ENCODE data around the gene CHST8.

CHST8 gene

GRCh38 chr19:33675501-33676124, 53.9 kb downstream of the CHST8 start:
- no peak for TF ChIP-seq CTCF (IDR thresholded peaks at IDR 0.05; ENCODE audit: low read depth, low read length)
- Histone ChIP-seq H3K27me3 (no peaks in the 10 kb centered on the region), H3K9me3 (no peaks in the 10 kb centered on the region), H3K4me1 (peaks cover 22% of the 10 kb centered on the region), H3K4me3 (ENCODE audit: low read depth, low read length) (no peak overlapping the region), H3K36me3 (no peaks in the 10 kb centered on the region)
- no peak for DNase-seq

GRCh38 chr19:33676999-33677665, 55.4 kb downstream of the CHST8 start:
- Histone ChIP-seq H3K9me3 (no peaks in the 10 kb centered on the region), H3K27me3 (no peaks in the 10 kb centered on the region), H3K4me3 (ENCODE audit: low read depth, low read length) (no peak overlapping the region), H3K4me1 (peaks cover 22% of the 10 kb centered on the region), H3K36me3 (no peaks in the 10 kb centered on the region)
- DNase-seq: peak; percentile 72
- peak; percentile 55 for TF ChIP-seq CTCF (IDR thresholded peaks at IDR 0.05; ENCODE audit: low read depth, low read length)

- Histone ChIP-seq H3K27me3 (no peaks in the 10 kb centered on the region), H3K36me3 (no peaks in the 10 kb centered on the region), H3K4me1 (peaks cover 22% of the 10 kb centered on the region), H3K4me3 (ENCODE audit: low read depth, low read length) (no peak overlapping the region), H3K9me3 (no peaks in the 10 kb centered on the region)
- DNase-seq: no peak
- TF ChIP-seq CTCF (IDR thresholded peaks at IDR 0.05; ENCODE audit: low read depth, low read length): no peak
Observed at GRCh38 chr19:33677745-33678426, 56.1 kb downstream of the CHST8 start.

GRCh38 chr19:33678796-33679585, 57.2 kb downstream of the CHST8 start:
- H3K36me3 ChIP-seq: no peaks in the 10 kb centered on the region
- H3K9me3 ChIP-seq: no peaks in the 10 kb centered on the region
- peaks cover 21% of the 10 kb centered on the region for H3K4me1 ChIP-seq
- no peak for TF ChIP-seq CTCF (IDR thresholded peaks at IDR 0.05; ENCODE audit: low read depth, low read length)
- H3K27me3 ChIP-seq: no peaks in the 10 kb centered on the region
- no peak overlapping the region for H3K4me3 ChIP-seq (ENCODE audit: low read depth, low read length)
- DNase-seq: no peak

- peaks cover 24% of the 10 kb centered on the region for H3K4me1 ChIP-seq
- H3K4me3 ChIP-seq (ENCODE audit: low read depth, low read length): no peak overlapping the region
- no peaks in the 10 kb centered on the region for H3K27me3 ChIP-seq
- H3K9me3 ChIP-seq: no peaks in the 10 kb centered on the region
- no peak for TF ChIP-seq CTCF (IDR thresholded peaks at IDR 0.05; ENCODE audit: low read depth, low read length)
- DNase-seq: no peak
- no peaks in the 10 kb centered on the region for H3K36me3 ChIP-seq
Observed at GRCh38 chr19:33679696-33680095, 57.9 kb downstream of the CHST8 start.
